Inflammatory macrophage treated with lipopolysaccharide for 1 hour (primary cell): Measurements from ENCODE around the gene RPL7L1.
"Not testable (repeated sequence)": the region's sequence is repeated elsewhere in the genome, so short reads cannot be mapped to it uniquely, and the experiment has no call there.

Experiments
- DNase-seq, 2 donors: peaks; one replicate each; pipeline ENCODE4 v3.0.0-alpha.2; 2020 to 2022

Gene RPL7L1

GRCh38 chr6:42894041-42894828 lies 14.8 kb downstream of the RPL7L1 start:
- not testable (repeated sequence) for DNase-seq

- no peak for DNase-seq
Observed at GRCh38 chr6:42896178-42896719, 16.8 kb downstream of the RPL7L1 start.

DNA sequence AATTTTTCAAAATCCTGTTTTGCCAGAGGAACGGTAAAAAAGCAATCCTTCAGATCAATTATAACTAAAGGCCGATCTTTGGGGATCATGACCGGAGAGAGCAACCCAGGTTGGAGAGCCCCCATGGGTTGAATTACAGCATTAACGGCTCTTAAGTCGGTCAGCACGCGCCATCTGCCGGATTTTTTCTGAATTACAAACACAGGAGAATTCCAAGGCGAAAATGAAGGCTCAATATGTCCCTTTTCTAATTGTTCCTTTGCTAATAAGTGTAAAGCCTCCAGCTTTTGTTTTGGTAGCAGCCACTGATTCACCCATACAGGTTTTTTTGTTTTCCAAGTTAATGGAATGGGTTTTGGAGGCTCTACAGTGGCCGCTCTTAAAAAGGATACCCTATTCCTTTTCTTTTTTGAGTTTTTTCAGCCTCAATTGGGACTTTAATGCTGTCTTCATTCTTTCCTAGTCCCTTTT lies 19.5 kb downstream of the RPL7L1 start:
- peak; percentile 52 to 96 for DNase-seq

DNA sequence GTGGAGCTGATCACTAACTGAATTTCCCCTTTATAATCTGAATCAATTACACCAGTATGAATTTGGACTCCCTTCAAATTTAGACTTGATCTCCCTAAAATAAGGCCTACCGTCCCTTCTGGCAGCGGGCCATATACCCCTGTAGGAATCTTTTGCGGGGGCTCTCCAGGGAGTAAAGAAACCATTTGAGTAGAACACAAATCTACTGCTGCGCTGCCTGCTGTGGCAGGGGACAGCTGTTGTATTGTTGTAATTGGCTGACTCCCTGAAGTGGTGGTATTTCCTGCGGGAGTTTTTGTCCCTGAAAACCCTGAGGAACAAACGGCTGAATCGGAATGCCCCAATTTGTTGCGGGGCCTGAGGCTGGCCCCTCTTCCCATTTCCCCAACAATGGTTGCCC lies 20.5 kb downstream of the RPL7L1 start:
- DNase-seq, result no peak

DNA sequence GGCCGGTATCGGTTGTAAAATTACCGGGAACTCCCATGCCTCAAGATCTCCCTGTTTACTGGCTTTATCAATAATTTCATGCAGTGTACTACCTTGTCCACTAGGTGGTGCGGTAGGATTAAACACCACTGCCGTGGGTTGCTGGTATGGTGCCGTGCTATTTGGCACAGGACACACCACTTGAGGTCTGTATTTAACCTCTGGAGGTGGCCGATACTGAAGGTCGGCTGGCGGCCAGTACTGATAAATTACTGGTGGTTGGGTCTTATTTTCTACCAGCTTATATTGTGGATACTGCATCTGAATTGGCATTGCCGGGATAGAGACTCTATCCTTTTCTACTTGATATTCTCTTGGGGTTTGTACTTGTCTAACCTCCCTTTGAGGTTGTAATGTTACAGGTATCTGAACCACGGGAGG lies 22.1 kb downstream of the RPL7L1 start:
- DNase-seq, result peak; percentile 77 to 95

- DNase-seq, result not testable (repeated sequence)
Observed at GRCh38 chr6:42902429-42903263, 23.2 kb downstream of the RPL7L1 start.

- no peak for DNase-seq
Observed at GRCh38 chr6:42904467-42904866, 25.1 kb downstream of the RPL7L1 start.

DNA sequence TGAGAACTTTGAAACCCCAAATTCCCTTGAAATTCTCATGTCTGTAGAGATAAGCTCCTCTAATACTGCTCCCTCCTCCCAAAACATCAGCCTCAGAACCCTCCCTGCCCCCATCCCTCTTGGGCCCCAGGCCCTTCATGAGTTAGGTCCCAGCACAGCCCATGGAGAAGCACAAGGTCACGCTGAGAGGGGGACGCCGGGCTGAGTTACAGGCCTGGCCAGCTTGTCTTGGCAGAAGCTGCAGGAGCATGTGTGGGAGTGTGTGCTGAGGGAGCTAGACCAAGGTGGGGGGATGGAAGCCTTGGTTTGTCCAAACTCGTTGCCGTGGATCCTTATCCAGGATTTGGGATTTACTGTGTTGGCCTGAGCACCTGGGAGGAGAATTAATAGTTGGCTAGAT lies 27.9 kb downstream of the RPL7L1 start:
- no peak for DNase-seq

DNA sequence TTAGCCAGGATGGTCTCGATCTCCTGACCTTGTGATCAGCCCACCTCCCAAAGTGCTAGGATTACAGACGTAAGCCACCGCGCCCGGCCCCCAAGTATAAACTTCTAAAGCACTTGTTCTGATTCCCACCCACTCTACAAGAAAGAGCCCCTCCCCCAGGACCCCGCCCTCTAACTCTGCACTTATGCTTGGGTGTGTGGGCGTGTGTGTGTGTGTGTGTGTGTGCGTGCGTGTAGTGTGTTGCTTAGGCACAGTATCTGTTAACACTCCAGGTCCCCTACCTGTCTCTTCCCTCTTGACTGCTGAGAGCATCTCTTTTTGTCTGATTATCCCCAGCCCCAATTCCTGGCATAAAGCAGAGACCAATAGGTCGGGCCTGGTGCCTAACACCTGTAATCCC lies 30.4 kb downstream of the RPL7L1 start:
- DNase-seq, result no peak

DNA sequence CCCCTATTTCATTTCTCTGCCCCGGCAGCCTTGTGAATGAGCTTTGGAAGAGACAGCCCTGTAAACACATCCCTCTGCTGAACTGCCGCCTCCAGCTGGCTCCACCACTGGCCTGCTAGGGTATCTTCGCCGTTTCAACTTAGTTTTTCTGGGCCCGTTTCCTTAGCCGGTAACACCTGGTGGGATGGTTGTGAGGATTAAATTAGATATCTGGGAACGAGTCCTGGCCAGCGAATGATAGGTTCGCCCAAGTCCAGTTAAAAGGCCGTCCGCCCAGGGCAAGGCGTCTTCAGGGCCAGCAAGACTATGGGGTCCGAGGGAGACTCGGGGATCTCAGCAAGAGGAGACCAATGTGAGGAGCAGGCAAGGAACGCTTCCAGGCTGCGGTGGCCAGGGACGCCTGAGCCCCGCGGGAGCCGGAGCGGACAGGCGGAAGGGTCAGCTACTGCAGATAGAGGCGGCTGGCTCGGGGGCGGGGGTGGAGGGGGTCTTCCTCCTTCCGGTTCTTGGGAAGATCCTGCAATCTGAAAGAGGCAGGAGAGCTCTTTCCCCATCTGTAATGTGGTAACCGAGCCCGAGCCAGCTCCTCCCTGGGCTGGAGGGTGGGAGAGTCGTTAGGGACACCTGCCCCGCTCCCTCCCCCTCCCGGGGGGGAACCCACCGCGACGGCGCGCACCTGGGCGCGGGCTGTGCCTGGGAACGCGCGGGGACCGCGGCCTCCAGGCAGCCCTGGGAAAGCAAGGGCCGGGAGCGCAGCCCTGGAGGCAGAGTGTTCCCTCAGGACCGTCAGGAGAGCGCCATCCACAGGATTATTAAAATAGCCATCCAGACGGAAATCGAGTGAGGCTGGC lies 32.0 kb downstream of the RPL7L1 start:
- no peak for DNase-seq

GRCh38 chr6:42914546-42914945 lies 35.1 kb downstream of the RPL7L1 start:
- DNase-seq, result no peak

- DNase-seq, result no peak
Observed at GRCh38 chr6:42915732-42916131, 36.3 kb downstream of the RPL7L1 start, which contains the start of gene PTCRA. Gene PTCRA, plus strand, starts transcription at chr6:42916053. Its CDS starts 17 bp downstream, at chr6:42916070.

DNA sequence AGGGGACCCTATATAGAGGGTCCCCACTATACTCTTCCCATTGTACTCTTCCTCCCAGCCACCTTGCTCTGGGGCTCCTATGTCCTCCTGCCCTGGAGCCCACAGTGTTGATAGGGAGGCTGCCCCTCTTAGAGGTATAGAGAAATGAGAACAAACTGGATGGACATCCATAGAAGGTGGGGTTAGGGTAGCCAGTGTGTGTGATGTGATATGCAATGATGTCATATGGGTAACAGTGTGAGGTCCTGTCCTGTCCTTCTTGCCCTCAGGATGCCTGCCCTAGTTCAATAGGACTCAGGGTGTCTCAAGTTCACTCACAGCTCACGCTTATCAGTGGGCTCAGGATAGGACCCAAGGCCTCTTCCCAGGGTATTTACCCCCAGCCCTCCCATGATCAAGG lies 36.9 kb downstream of the RPL7L1 start:
- no peak for DNase-seq

DNA sequence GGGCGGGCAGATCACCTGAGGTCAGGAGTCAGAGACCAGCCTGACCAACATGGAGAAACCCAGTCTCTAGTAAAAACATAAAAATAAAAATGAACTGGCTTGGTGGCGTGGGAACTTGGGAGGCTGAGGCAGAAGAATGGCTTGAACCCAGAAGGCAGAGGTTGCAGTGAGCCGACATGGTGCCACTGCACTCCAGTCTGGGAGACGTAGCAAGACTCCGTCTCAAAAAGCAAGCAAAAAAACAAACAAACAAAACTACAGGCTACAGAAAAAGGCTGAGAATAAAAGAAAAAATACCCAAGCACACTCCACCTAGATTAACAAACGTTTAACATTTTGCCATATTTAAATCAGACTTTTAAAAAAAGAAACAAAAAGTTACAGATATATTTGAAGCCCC lies 42.4 kb downstream of the RPL7L1 start:
- DNase-seq, result no peak

- DNase-seq, result peak; percentile 67 to 86
Observed at GRCh38 chr6:42923666-42924065, 44.2 kb downstream of the RPL7L1 start.

GRCh38 chr6:42925248-42925857 lies 45.9 kb downstream of the RPL7L1 start:
- no peak for DNase-seq

DNA sequence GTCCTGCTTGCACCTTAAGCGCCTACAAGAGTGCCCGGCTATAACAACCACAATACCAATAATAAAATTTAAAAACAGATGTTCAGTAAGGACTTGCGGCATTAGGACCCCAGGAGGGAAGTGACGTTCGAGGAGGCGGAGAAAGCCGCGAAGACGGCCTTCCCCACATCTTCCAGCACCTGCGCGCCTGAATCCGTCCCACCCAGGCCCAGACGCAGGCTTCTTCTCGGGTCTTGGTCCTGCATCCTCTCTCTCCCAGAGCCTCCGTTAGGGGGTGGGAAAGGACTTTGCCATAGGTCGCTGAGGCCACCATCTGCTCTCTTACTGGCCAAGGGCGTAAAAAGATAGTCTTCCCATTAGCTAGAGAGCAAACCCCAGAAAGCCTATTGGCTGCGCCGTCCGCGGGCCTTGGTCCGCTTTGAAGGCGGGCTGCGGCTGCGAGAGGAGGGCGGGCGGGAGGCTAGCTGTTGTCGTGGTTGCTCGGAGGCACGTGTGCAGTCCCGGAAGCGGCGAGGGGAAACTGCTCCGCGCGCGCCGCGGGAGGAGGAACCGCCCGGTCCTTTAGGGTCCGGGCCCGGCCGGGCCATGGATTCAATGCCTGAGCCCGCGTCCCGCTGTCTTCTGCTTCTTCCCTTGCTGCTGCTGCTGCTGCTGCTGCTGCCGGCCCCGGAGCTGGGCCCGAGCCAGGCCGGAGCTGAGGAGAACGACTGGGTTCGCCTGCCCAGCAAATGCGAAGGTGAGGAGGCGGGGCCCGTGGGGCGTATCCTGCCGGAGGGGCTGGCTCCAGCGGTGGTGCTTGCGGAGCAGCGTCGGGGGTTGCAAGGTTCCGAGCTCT lies 49.8 kb downstream of the RPL7L1 start, which contains the start of gene CNPY3:
Gene CNPY3 (plus strand): TSS at position 495 of the 835 bp plus-strand sequence. CDS start 91 bp downstream, at position 586.
- peak; percentile 91 to 93 for DNase-seq

GRCh38 chr6:42929821-42930360 lies 50.5 kb downstream of the RPL7L1 start:
- DNase-seq, result peak; percentile 92 to 95

- DNase-seq, result no peak
Observed at GRCh38 chr6:42932412-42932811, 53.0 kb downstream of the RPL7L1 start.

GRCh38 chr6:42933205-42933604 lies 53.8 kb downstream of the RPL7L1 start:
- DNase-seq, result peak; percentile 57 to 77

- DNase-seq, result no peak
Observed at GRCh38 chr6:42935322-42935721, 55.9 kb downstream of the RPL7L1 start.
